AG10803 (cell line): Measurements from ENCODE around the gene ANKS1A.

Experiments used
- DNase-seq: peaks from one replicate; pipeline ENCODE4 v3.0.0; 2010; ENCODE audit warnings: low read depth
- H3K4me3 ChIP-seq: 2 replicates; pipeline ENCODE4 v1.5.1; 2011; ENCODE audit warnings: mild to moderate bottlenecking, low read length, control low read depth
- CTCF ChIP-seq: conservative IDR thresholded peaks from 2 replicates; pipeline ENCODE4 v1.5.1; 2011; ENCODE audit warnings: mild to moderate bottlenecking, low read length, control low read depth, inconsistent platforms

The ANKS1A gene

GRCh38 chr6:34970957-34971356, 81.9 kb downstream of the ANKS1A start:
- DNase-seq, result peak; percentile 78
- no peak overlapping the region for H3K4me3 ChIP-seq
- no peak for TF ChIP-seq CTCF

DNA sequence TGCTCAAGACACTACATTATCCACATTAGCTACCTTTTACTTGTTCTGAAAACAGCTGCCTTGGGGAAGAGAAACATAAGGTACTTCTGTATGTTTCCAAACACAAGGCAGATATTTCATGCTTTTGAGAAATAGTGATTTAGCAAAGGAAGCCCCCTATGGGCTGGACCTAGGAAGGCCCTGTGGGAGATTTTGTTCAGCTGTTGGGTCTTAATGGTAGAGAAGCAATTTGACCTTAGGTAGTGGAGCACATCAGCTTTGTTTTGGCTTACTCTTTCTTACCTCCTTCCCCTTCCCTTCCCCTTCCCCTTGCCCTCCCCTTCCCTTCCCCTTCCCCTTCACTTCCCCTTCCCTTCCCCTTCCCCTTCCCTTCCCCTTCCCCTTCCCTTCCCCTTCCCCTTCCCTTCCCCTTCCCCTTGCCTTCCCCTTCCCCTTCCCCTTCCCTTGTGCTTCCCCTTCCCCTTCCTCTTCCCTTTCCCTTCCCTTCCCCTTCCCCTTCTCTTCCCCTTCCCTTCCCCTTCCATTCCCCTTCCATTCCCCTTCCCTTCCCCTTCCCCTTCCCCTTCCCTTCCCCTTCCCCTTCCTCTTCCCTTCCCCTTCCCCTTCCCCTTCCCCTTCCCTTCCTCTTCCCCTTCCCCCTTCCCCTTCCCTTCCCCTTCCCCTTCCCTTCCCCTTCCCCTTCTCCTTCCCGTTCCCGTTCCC, 84.6 kb downstream of the ANKS1A start:
- no peak for TF ChIP-seq CTCF
- H3K4me3 ChIP-seq, result no peak overlapping the region
- no peak for DNase-seq

GRCh38 chr6:34974249-34974642, 85.2 kb downstream of the ANKS1A start:
- no peak overlapping the region for H3K4me3 ChIP-seq
- no peak for DNase-seq
- TF ChIP-seq CTCF, result no peak

DNA sequence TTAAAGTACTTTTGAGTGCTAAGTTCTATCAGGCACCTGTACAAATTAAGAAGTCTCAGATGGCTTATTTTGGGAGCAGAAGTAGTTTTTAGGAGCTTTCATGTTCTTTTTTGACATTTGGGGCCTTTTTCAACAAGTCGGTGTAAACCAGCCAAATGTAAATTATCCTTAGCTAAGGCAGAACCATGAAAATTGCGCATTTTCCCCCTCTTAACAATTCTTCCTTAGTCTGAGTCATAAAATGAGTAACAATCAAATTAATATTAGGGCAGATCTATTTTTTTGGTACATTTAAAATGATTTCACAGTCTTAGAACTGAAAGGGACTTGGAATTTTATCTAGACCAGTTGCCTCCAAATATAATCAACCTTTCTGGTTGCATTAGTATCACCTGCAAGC, 87.2 kb downstream of the ANKS1A start:
- TF ChIP-seq CTCF, result no peak
- no peak for DNase-seq
- H3K4me3 ChIP-seq, result no peak overlapping the region

DNA sequence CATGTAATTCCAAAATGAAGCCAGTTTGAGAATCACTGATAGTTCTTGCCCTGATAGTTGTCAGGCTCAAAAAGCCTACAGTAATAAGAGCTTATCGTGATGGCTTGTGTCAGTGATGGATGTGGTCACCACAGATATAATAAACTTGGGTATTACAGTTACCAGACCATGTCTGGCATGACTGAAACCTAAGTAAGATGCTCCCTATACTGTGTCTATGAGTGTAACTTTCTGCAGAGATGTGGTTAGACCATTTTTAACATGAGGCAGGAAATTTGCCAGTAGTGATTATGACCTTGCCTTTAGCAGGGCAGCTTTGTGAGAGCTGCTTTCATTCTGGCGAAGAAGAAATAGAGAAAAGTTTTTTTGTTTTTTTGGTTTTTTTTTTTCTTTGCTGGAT, 90.2 kb downstream of the ANKS1A start:
- no peak for TF ChIP-seq CTCF
- no peak overlapping the region for H3K4me3 ChIP-seq
- DNase-seq, result peak; percentile 37

GRCh38 chr6:34979994-34980393, 90.9 kb downstream of the ANKS1A start:
- TF ChIP-seq CTCF, result no peak
- DNase-seq, result no peak
- H3K4me3 ChIP-seq, result no peak overlapping the region

GRCh38 chr6:34981366-34981765, 92.3 kb downstream of the ANKS1A start:
- no peak for DNase-seq
- H3K4me3 ChIP-seq, result no peak overlapping the region
- TF ChIP-seq CTCF, result no peak
